SK-MEL-5 (cell line): ENCODE results near the gene ABHD2. TPM values are rescaled to one million over a fixed set of nuclear protein-coding genes. Genes with fewer than 3 reads are reported as not detected.
A peak's percentile ranks its signal among the peaks of the same experiment; 100 is the strongest.
"Not testable (repeated sequence)": the region's sequence is repeated elsewhere in the genome, so short reads cannot be mapped to it uniquely, and the experiment has no call there.

Experiments used
- DNase-seq: peaks from one replicate; pipeline ENCODE4 v3.0.0-alpha.2; 2016; ENCODE audit warnings: low read depth, low spot score
- in situ Hi-C: cut with HindIII; loops from 2 replicates; pipeline ENCODE4 v1.10.0; 2016; ENCODE audit warnings: low sequenced_read_pairs, high pct_unique_total_duplicates, low pct_unique_long_range_greater_than_20kb
- total RNA-seq: library from RNA; depleted of rRNA; stranded (reverse); fragments of >200 nt; shearing (Covaris generic); gene quantifications from 2 replicates; pipeline ENCODE4 v1.2.3, GENCODE V29; 2014

Gene ABHD2
- total RNA-seq, 1 experiment from 2014 or later, result 46.7 TPM

- no peak for DNase-seq
- in situ Hi-C loops, result no loop called here
These were observed 120.8 kb downstream of the ABHD2 start for GRCh38 chr15:89209057-89209456.

- DNase-seq, result no peak
- in situ Hi-C loops, result no loop called here
These were observed 123.5 kb downstream of the ABHD2 start for GRCh38 chr15:89211678-89212170.

DNA sequence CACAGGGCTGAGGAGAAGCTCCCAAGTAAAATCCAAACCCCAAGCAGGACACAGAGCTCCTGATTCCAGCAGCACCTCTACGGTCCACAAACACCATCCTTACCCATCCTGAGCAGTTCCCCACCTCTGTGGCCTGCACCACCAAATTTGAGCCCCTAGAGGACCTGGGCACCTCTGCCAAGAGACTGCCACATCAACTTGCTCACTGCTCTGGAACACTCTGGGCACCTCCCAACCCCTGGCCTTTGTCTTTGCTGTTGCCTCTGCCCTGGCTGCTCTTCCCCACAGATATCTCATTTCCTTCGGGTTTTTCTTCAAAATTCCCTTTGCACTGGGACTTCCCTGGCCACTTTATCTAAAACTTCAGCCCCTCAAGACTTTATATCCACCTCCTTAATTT is 127.4 kb downstream of the ABHD2 start:
- no peak for DNase-seq
- in situ Hi-C loops, result no loop called here

DNA sequence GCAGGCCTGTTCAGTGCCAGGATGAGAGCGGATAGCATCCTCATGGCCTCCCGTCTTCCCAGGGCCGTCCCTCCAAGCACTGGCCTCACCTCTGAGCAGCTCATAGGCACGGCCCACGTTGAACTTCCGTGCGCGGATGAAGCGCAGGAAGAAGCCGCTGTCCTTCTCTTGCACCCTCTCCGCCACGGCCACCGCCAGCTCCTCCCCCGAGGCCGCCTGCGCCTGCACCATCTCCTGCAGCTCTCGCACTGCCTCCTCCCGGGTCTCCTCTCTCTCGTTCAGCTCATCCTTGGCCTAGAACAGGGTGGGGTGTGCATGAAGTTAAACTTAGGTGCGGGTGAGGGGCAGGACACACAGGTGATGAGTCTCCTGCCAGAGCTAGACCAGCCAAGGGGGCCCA is 128.8 kb downstream of the ABHD2 start:
- no peak for DNase-seq
- in situ Hi-C loops, result no loop called here

- in situ Hi-C loops, result no loop called here
- DNase-seq, result no peak
These were observed 129.6 kb downstream of the ABHD2 start for GRCh38 chr15:89217686-89218376.

DNA sequence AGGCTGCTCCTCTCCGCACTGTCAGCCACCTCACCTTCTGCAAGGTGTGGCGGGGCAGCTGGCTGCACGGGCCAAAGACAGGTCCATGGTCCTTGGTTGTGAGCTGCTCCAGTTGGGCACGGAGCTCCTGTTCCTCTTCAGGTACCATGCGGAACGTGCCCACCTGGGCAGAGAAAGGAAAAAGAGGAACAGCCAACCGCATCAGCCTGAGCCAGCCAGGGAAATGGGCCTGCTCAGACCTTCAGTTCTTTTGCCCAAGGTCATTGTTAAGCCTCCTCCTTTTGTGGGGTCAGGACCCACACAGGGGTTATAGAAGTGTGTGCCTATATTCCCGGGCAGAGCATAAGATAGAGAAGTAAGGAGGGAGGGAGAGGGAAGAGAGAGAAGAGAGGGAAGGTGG is 130.3 kb downstream of the ABHD2 start:
- no peak for DNase-seq
- in situ Hi-C loops, result no loop called here

GRCh38 chr15:89221543-89221942 is 133.3 kb downstream of the ABHD2 start, which contains the start of gene RLBP1:
TSS of gene RLBP1 (minus strand) at chr15:89221579. CDS start at chr15:89218975, 2,604 bp downstream.
- peak; percentile 81 for DNase-seq
- in situ Hi-C loops, result no loop called here

- in situ Hi-C loops, result no loop called here
- DNase-seq, result no peak
These were observed 137.3 kb downstream of the ABHD2 start for GRCh38 chr15:89225588-89225987.

GRCh38 chr15:89226359-89227221 is 138.3 kb downstream of the ABHD2 start:
- in situ Hi-C loops, result no loop called here
- peak; percentile 66 for DNase-seq

- DNase-seq, result no peak
- in situ Hi-C loops, result no loop called here
These were observed 139.2 kb downstream of the ABHD2 start for GRCh38 chr15:89227425-89227824.

DNA sequence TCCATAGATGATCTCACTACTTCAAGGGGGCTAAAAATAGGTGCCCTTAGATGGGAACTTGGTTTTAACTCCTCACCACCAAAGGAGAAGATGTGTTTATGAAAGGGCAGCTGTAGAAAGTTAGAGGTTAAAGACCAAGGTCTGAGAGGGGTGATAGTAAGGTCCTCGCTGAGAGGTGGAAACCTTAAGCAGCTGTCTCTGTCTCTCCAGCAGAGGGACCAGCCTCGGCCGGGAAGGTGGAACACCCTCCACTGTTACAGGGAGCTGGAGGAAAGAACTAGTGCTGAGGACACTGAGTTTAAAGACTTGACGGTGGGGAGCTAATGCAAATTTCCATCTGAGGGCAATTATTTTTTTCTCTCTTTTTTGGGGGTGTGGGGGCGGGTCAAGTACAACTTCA is 142.0 kb downstream of the ABHD2 start:
- DNase-seq, result no peak
- in situ Hi-C loops, result no loop called here

- in situ Hi-C loops, result no loop called here
These were observed 143.6 kb downstream of the ABHD2 start for GRCh38 chr15:89231832-89232231.

DNA sequence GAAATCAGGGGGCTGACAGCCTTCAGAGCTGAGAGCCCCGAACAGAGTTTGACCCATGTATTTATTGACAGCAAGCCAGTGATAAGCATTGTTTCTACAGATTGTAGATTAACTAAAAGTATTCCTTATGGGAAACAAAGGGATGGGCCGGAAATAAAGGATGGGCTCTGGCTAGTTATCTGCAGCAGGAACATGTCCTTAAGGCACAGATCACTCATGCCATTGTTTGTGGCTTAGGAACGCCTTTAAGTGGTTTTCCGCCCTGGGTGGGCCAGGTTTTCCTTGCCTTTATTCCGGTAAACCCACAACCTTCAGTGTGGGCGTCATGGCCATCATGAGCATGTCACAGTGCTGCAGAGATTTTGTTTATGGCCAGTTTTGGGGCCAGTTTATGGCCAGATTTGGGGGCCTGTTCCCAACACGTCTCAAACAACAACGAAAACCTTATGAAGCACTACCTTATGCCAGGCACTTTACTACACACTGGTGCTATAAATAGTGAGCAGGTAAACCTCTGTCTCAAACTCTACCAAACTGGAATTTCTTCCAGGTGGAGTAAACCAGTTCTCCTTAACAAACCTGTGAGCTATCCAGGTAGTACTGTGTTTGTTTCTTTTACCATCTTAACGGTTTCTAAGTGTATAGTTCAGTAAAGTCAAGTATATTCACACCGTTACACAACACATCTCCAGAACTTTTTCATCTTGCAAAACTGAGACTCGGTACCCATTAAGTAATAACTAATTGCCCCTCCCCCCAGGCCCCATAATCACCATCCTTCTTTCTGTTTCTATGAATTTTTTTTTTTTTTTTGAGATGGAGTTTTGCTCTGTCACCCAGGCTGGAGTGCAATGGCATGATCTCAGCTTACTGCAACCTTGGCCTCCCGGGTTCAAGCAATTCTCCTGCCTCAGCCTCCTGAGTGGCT is 151.9 kb downstream of the ABHD2 start:
- DNase-seq, in situ Hi-C loops: not testable (repeated sequence)

More at GRCh38 chr15:89231832-89232231, 143.6 kb downstream of the ABHD2 start:
- no peak for DNase-seq

DNA sequence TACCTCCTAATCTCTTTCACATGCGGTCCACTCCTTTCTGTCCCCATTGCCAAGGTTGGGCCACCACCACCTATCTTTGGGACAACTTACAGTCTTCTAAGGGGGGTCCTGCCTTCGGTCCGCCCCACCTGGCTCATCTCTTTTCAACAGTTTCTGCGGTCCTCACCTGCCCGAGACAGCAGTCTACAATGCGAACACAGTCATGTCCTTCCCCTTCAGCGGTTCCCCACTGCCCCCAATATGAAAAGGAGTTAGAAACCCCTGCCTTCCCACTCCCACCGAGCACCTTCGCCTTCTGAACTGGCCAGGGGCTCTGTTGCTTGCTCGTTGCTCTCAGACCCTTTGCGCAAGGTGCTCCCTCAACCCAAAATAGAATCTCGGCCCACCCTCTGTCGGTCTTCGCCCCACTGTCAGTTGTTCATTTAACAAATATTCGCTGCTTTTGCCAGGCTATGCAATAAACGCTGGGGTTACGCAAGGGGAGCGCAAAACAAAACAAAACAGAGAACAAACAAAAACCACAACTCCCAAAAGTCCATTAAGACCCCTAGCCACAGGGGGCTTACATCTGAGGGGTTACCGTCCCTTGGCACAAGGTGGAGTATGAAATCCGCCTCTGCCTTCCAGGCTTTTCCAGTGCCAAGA is 154.9 kb downstream of the ABHD2 start:
- DNase-seq, result no peak
- in situ Hi-C loops, result no loop called here

DNA sequence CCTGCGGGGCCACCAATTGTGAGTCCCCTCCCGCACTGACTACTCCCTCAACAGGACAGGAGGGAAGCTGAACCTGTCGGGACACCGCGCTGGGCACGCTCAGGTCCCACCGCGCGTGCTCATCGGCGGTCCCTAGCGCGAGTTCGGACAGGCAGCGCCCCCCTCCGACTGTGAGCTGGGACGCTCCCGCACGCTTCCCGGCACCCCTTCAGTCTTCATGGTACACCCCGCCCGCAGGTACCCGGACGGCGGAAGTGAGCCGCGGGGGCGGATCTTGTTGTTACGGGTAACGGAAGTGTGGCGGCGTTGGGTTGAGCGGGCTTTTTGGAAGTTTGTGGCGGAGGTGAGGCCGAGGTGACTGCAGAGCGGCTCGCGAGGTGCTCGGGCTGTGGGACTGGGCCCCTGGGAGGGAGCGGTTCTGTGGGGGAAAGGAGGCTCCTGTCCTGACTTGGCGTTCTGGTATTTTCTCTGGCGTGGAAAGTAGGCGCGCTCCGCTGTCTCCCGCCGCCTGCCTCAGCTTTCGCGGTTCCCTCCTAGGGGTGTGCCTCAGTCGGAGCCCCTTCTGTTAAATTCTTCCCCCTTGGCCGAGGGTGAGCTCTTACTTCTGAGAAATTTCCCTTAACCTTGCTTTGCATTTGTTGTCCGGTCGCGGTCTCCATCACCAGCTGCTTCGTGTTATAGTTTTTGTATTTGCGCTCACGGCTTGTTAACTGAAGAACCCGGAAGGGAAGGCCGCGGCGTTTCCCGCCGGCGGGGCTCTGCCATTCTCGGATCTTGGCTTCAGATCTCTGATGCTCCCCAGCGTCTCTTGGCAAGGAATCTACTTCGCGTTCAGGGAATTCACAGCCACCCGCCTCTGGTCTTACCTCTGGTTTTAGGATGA is 155.7 kb downstream of the ABHD2 start, which contains the start of gene FANCI:
Gene FANCI, plus strand, starts transcription at position 289 of the 883 bp plus-strand sequence. CDS start 3,669 bp downstream, outside the sequence.
- in situ Hi-C loops, result no loop called here
- DNase-seq, result peak; percentile 92

- in situ Hi-C loops, result no loop called here
- DNase-seq, result no peak
These were observed 156.3 kb downstream of the ABHD2 start for GRCh38 chr15:89244574-89244903.
